Activated naive CD4-positive, alpha-beta T cell treated with anti-CD3 and anti-CD28 coated beads for 36 hours (primary cell): ENCODE results near the gene STK32B. TPM values are rescaled to one million over a fixed set of nuclear protein-coding genes. Genes with fewer than 3 reads are reported as not detected.

Source experiments
- CTCF ChIA-PET: fragments of 350-600 bp; sonication (Branson Sonifier 250); formaldehyde crosslinking; loops from one replicate; lab custom pipeline; 2021; ENCODE audit warnings: antibody characterized with exemption; lab: Charles Lee
- DNase-seq: peaks from one replicate; pipeline ENCODE4 v3.0.0-alpha.2; 2020
- H3K27ac Mint-ChIP-seq: one replicate; pipeline ENCODE4 v1.8.0; 2021; ENCODE audit warnings: mild to moderate bottlenecking, mixed read lengths
- H3K27me3 Mint-ChIP-seq: one replicate; pipeline ENCODE4 v1.8.0; 2021; ENCODE audit warnings: low read depth, mixed read lengths
- H3K36me3 Mint-ChIP-seq: one replicate; pipeline ENCODE4 v1.8.0; 2021; ENCODE audit warnings: low read depth, mixed read lengths
- H3K4me1 Mint-ChIP-seq: one replicate; pipeline ENCODE4 v1.8.0; 2021; ENCODE audit warnings: low read depth, mixed read lengths
- H3K4me3 Mint-ChIP-seq: one replicate; pipeline ENCODE4 v1.8.0; 2021; ENCODE audit warnings: mild to moderate bottlenecking, moderate library complexity, mixed read lengths
- H3K9me3 Mint-ChIP-seq: one replicate; pipeline ENCODE4 v1.8.0; 2021; ENCODE audit warnings: mixed read lengths
- intact Hi-C: fragments of 100-400 bp; cut with micrococcal nuclease; formaldehyde crosslinking; loops from one replicate; pipeline ENCODE4 v1.15.1; 2023
- total RNA-seq, 2 experiments: library from RNA; stranded (reverse); gene quantifications; one replicate each; pipeline ENCODE4 v1.2.3, GENCODE V29; 2021

Gene STK32B
- total RNA-seq, 2 experiments from 2014 or later: not detected

- Mint-ChIP-seq H3K27ac (no peak overlapping the region), H3K27me3 (peaks cover 5% of the 10 kb centered on the region), H3K4me3 (no peak overlapping the region), H3K36me3 (no peaks in the 10 kb centered on the region), H3K9me3 (peaks cover 2% of the 10 kb centered on the region), H3K4me1 (no peaks in the 10 kb centered on the region)
- CTCF ChIA-PET: no interaction called here
- no peak for DNase-seq
- intact Hi-C loops: no loop called here
Measured at GRCh38 chr4:5500165-5500564, 448.9 kb downstream of the STK32B start.

- DNase-seq: no peak
- Mint-ChIP-seq H3K4me1 (no peaks in the 10 kb centered on the region), H3K36me3 (no peaks in the 10 kb centered on the region), H3K9me3 (no peaks in the 10 kb centered on the region), H3K4me3 (no peak overlapping the region), H3K27me3 (peaks cover 4% of the 10 kb centered on the region), H3K27ac (no peak overlapping the region)
- CTCF ChIA-PET: no interaction called here
- intact Hi-C loops: no loop called here
Measured at GRCh38 chr4:5503336-5503936, 452.2 kb downstream of the STK32B start.

GRCh38 chr4:5504486-5504885, 453.2 kb downstream of the STK32B start:
- H3K4me3 Mint-ChIP-seq: no peak overlapping the region
- H3K27me3 Mint-ChIP-seq: peaks cover 5% of the 10 kb centered on the region
- H3K9me3 Mint-ChIP-seq: no peaks in the 10 kb centered on the region
- H3K27ac Mint-ChIP-seq: no peak overlapping the region
- no peaks in the 10 kb centered on the region for H3K4me1 Mint-ChIP-seq
- no peak for DNase-seq
- CTCF ChIA-PET: no interaction called here
- intact Hi-C loops: no loop called here
- no peaks in the 10 kb centered on the region for H3K36me3 Mint-ChIP-seq

- Mint-ChIP-seq H3K27me3 (peaks cover 5% of the 10 kb centered on the region), H3K4me3 (no peak overlapping the region), H3K4me1 (no peaks in the 10 kb centered on the region), H3K27ac (no peak overlapping the region), H3K36me3 (no peaks in the 10 kb centered on the region), H3K9me3 (no peaks in the 10 kb centered on the region)
- DNase-seq: no peak
- intact Hi-C loops: no loop called here
- CTCF ChIA-PET: no interaction called here
Measured at GRCh38 chr4:5510504-5510903, 459.2 kb downstream of the STK32B start.

GRCh38 chr4:5511791-5512190, 460.5 kb downstream of the STK32B start:
- H3K4me1 Mint-ChIP-seq: no peaks in the 10 kb centered on the region
- H3K27me3 Mint-ChIP-seq: peaks cover 5% of the 10 kb centered on the region
- CTCF ChIA-PET: no interaction called here
- H3K27ac Mint-ChIP-seq: no peak overlapping the region
- intact Hi-C loops: no loop called here
- H3K36me3 Mint-ChIP-seq: no peaks in the 10 kb centered on the region
- H3K9me3 Mint-ChIP-seq: no peaks in the 10 kb centered on the region
- no peak overlapping the region for H3K4me3 Mint-ChIP-seq
- DNase-seq: no peak

GRCh38 chr4:5515646-5516045, 464.4 kb downstream of the STK32B start:
- H3K36me3 Mint-ChIP-seq: no peaks in the 10 kb centered on the region
- no peaks in the 10 kb centered on the region for H3K27me3 Mint-ChIP-seq
- CTCF ChIA-PET: no interaction called here
- DNase-seq: no peak
- H3K4me3 Mint-ChIP-seq: no peak overlapping the region
- intact Hi-C loops: no loop called here
- H3K4me1 Mint-ChIP-seq: no peaks in the 10 kb centered on the region
- H3K27ac Mint-ChIP-seq: no peak overlapping the region
- H3K9me3 Mint-ChIP-seq: no peaks in the 10 kb centered on the region

GRCh38 chr4:5517372-5517771, 466.1 kb downstream of the STK32B start:
- Mint-ChIP-seq H3K36me3 (no peaks in the 10 kb centered on the region), H3K27ac (no peak overlapping the region), H3K27me3 (no peaks in the 10 kb centered on the region), H3K9me3 (peaks cover 2% of the 10 kb centered on the region), H3K4me1 (no peaks in the 10 kb centered on the region), H3K4me3 (no peak overlapping the region)
- intact Hi-C loops: no loop called here
- CTCF ChIA-PET: no interaction called here
- DNase-seq: no peak

GRCh38 chr4:5524446-5525299, 473.4 kb downstream of the STK32B start:
- no peak overlapping the region for H3K27ac Mint-ChIP-seq
- intact Hi-C loops: no loop called here
- no peaks in the 10 kb centered on the region for H3K36me3 Mint-ChIP-seq
- no peaks in the 10 kb centered on the region for H3K4me1 Mint-ChIP-seq
- H3K4me3 Mint-ChIP-seq: no peak overlapping the region
- peaks cover 6% of the 10 kb centered on the region for H3K9me3 Mint-ChIP-seq
- no peak for DNase-seq
- H3K27me3 Mint-ChIP-seq: no peaks in the 10 kb centered on the region
- CTCF ChIA-PET: no interaction called here

GRCh38 chr4:5526080-5526846, 475.0 kb downstream of the STK32B start:
- H3K36me3 Mint-ChIP-seq: no peaks in the 10 kb centered on the region
- no peak overlapping the region for H3K4me3 Mint-ChIP-seq
- intact Hi-C loops: no loop called here
- peaks cover 4% of the 10 kb centered on the region for H3K9me3 Mint-ChIP-seq
- no peak for DNase-seq
- no peak overlapping the region for H3K27ac Mint-ChIP-seq
- CTCF ChIA-PET: no interaction called here
- no peaks in the 10 kb centered on the region for H3K4me1 Mint-ChIP-seq
- no peaks in the 10 kb centered on the region for H3K27me3 Mint-ChIP-seq

- intact Hi-C loops: no loop called here
- Mint-ChIP-seq H3K27ac (no peak overlapping the region), H3K9me3 (peaks cover 4% of the 10 kb centered on the region), H3K4me1 (no peaks in the 10 kb centered on the region), H3K27me3 (no peaks in the 10 kb centered on the region), H3K36me3 (no peaks in the 10 kb centered on the region), H3K4me3 (no peak overlapping the region)
- no peak for DNase-seq
- CTCF ChIA-PET: no interaction called here
Measured at GRCh38 chr4:5527211-5527610, 475.9 kb downstream of the STK32B start.

- intact Hi-C loops: no loop called here
- Mint-ChIP-seq H3K27ac (no peak overlapping the region), H3K4me3 (no peak overlapping the region), H3K4me1 (no peaks in the 10 kb centered on the region), H3K36me3 (no peaks in the 10 kb centered on the region), H3K27me3 (no peaks in the 10 kb centered on the region), H3K9me3 (peaks cover 4% of the 10 kb centered on the region)
- CTCF ChIA-PET: no interaction called here
- no peak for DNase-seq
Measured at GRCh38 chr4:5528031-5528436, 476.8 kb downstream of the STK32B start.

- intact Hi-C loops: no loop called here
- Mint-ChIP-seq H3K4me1 (no peaks in the 10 kb centered on the region), H3K36me3 (peaks cover 2% of the 10 kb centered on the region), H3K27ac (no peak overlapping the region), H3K4me3 (no peak overlapping the region), H3K9me3 (peaks cover 19% of the 10 kb centered on the region), H3K27me3 (no peaks in the 10 kb centered on the region)
- CTCF ChIA-PET: no interaction called here
- no peak for DNase-seq
Measured at GRCh38 chr4:5532100-5532499, 480.8 kb downstream of the STK32B start.
